GM19328 (cell line): ENCODE data around the gene CCNE1.

Source experiments
- ATAC-seq: cut with Tn5 transposase; IDR thresholded peaks from one replicate; pipeline ENCODE4 v1.9.1; 2021; ENCODE audit warnings: mild to moderate bottlenecking, moderate library complexity; ENCODE audit not compliant: unreplicated experiment

The CCNE1 gene

GRCh38 chr19:29841559-29842367, 30.0 kb downstream of the CCNE1 start:
- ATAC-seq: no peak

GRCh38 chr19:29842471-29843179, 30.8 kb downstream of the CCNE1 start:
- ATAC-seq: no peak

DNA sequence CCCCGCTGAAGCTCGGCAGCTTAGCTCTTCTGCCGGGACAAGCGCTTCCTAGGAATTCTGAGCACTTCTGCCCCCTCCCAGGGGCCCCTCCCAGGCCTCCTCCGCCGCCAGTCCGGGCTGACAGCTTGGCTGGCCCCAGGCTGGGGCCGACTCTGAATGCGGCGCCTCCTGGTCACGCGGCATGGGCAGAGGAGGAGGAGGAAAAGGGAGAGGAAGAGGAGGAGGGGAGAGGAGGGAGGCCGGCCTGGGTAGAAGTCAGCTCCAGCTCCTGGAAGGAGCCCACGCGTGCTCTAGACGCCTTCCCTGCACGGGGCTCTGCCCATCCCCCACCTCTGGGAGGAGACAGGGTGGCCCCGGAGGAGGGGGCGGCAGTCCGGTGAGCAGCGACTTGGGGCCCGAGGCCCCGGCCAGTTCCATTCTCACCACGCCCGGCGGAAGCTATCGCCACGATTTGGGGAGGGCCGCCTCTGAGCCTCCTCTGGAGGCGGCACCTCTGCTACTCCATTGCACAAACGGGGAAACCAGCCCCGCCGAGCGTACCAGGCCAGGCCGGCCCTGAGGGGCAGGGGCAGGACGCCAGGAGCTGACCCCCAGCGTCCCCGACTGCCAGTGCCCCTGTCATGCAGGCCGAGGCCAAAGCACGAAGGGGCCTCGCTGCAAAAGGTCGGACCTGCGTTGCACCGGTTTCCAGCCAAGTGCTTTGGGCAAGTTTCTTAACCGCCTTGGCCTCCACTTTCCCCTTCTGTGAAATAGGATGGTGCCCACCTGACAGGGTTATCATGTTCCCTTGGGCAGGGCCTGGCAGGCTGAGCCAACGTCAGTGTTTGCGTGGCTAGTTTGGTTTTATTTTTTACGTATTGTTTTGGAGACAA, 31.6 kb downstream of the CCNE1 start:
- no peak for ATAC-seq

DNA sequence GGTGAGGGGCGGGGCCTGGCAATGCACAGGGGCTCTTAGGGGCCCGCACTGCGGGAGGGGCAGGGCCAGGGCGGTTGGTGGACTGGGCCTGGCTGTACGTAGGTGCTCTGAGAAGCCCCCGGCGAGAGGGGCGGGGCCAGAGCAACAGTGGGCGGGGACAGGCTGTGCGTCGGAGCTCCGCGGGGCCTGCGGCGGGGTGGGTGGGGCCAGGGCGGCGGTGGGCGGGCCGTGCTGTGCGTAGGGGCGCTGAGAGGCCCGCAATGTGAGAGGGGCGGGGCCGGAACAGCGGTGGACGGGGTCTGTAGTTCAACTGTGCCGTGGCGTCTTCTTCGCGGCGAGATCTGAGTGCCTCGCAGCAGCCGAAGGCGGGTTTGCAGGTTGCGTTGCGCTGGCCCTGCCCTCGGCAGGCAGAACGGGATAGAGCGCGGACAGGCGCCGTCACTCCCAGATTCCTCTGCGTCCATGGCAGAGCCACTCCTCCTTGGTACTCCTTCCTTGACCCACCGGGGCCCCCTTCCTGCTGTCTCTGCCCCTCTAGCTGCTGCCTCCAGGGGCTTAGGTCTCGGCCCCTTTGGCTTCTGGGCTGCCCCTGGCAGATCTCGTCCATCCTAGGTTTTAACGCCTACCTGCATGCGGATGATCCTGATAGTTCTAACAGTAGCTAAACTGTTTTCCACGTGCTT, 33.2 kb downstream of the CCNE1 start:
- peak; percentile 64 for ATAC-seq

DNA sequence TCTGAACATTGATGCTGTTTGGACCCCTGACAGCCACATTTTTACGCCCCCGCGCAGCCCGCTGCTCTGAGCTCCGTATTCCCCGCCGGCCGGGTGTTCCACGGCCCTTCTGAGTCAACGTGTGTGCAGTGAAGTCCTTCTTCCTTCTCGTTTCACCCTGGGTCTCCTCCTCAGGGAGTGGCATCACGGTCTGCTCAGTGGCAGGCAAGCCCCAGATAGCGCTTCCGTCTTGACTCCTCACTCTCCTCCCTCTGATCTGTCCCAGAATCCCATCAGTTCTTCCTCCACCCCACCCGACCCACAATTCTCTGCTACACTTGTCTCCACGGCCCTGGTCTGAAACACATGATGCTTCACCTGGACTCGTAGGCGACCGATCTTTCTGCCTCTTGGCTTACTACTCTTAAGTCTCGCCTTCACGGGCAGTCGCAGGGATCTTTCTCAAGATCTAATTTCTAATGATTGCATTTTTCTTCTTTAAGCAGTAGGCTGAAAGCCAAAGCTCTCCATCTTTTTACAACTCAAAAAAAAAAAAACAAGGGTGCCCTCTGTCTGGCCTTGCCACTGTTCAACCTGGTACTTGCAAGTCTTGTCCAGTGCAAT, 33.9 kb downstream of the CCNE1 start:
- no peak for ATAC-seq

GRCh38 chr19:29849208-29849607, 37.4 kb downstream of the CCNE1 start:
- no peak for ATAC-seq

DNA sequence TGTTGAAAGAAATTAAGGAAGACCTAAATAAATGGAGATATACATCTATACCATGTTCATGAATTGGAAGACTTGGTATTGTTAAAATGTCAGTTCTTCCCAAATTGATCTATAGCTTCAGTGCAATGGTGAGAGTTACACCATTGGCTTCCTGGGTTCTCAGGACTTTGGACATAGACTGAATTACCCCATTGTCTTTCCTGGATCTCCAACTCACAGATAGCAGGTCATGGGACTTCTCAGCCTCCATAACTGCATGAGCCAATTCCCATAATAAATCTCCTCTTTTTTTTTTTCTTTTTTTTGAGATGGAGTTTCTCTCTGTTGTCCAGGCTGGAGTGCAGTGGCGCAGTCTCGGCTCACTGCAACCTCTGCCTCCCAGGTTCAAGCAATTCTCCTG, 38.7 kb downstream of the CCNE1 start:
- ATAC-seq: no peak

- no peak for ATAC-seq
These were observed 40.2 kb downstream of the CCNE1 start for GRCh38 chr19:29851769-29852521.

DNA sequence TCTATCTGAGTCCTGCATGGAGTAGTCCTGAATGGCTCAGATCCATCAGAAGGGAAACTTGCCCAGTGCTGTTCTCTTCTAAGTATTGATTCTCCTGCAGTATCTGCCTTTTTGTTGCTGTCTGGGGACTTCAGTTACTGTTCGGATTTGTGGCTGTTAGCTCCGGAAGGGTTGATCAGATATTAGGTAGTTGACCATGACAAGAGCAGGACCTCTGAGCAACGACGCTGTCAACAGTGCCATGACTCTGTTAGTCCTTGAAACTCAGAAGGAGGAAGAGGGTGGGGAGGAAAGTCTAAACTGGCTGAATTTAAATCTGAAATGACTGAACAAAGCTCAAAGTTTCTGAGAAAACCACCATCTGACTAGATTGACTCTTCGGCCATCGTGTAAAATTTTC, 42.2 kb downstream of the CCNE1 start:
- ATAC-seq: no peak

DNA sequence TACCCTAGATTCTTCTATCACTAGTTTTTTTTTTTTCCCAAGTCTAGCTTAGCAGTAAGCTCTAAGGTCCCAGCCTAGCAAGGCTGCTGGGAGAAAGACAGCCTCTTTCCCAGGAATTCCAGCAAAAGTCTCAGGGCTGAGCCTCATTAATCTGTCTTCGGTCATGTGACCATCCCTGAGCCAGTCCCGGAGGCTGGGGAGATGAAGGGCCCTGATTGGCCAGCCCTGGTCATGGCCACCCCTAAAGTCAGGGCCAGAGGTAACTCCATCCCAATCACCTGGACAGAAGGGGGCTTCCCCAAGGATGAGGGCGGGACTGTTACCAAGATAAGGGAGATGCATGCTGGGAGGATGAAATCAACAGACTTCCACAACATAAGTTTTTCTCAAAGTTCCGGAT, 43.3 kb downstream of the CCNE1 start:
- ATAC-seq: no peak

- ATAC-seq: no peak
These were observed 44.1 kb downstream of the CCNE1 start for GRCh38 chr19:29855741-29856500.

- ATAC-seq: no peak
These were observed 46.3 kb downstream of the CCNE1 start for GRCh38 chr19:29858000-29858596.

DNA sequence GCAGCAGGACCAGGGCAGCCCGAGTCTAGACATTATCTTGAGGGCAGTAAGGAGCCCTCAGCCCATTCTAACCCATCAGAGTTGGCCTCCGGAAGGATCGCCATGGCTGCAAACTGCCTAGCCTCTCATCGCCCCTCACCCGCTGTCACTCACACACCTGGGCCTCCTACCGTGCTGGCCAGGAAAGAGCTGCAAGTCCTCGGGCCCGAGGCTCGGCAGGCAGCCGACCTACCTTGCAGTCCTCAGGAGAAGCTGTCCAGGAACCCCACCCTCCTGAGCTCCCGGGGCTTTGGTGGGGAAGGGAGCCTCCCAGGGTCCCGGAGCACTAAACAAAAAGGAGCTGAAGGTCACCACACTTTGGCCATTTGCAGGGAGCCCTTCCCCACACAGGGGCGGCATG, 46.8 kb downstream of the CCNE1 start:
- no peak for ATAC-seq

DNA sequence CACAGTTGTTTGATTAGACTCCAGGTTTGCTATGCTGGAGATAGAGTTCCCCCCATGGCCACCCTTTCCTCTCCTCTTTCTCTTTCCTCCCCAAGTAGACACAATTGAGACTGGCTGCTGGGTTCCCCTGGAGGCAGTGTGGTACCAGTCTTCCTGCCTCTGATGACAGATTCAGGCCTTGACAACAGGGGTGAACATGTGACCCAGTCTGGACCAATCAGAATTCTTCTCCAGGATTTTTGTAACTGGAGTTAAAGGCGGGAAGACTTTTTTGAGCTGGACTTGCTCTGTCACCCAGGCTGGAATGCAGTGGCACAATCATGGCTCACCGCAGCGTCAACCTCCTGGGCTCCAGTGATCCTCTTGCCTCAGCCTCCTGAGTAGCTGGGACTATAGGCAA, 48.7 kb downstream of the CCNE1 start:
- no peak for ATAC-seq

GRCh38 chr19:29861574-29861973, 49.8 kb downstream of the CCNE1 start:
- no peak for ATAC-seq

DNA sequence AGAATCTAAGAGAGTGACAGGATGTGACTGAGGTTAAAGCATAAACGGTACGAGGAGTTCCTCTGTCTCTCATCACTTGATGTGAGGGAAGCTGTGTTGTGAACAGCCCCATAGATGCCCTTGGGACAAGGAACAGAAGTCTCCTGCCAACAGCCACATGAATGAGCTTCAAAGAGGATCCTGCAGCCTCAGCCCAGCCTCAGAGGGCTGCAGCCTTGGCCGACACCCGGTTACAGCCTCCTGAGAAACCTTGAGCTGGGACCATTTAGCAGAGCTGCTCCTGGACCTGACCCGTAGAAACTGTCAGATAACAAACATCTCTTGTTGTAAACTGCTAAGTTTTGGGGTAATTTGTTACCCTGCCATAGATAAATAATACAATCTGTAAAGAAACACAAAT, 54.2 kb downstream of the CCNE1 start:
- ATAC-seq: no peak

- no peak for ATAC-seq
These were observed 56.2 kb downstream of the CCNE1 start for GRCh38 chr19:29867984-29868383.

- no peak for ATAC-seq
These were observed 59.4 kb downstream of the CCNE1 start for GRCh38 chr19:29871143-29871542.
